Ovary (tissue), 3 donors: Measurements from ENCODE around the gene SPARCL1.

Source experiments
- EP300 ChIP-seq: sonication (generic); formaldehyde crosslinking; IDR thresholded peaks from one replicate; pipeline ENCODE4 v1.6.1; 2017; ENCODE audit warnings: antibody characterized with exemption
- TF ChIP-seq, protein P1 (sequence below), 3 donors: fragments of 450-650 bp in 2 of 3; fragments of 200-600 bp in 1 of 3; IDR thresholded peaks; one replicate each; pipeline versions ENCODE4 v1.5.1 to v1.8.0; 2016 to 2022; ENCODE audit warnings: antibody characterized with exemption in 3 of 3, mild to moderate bottlenecking in 1 of 3
- donor health status: DM: no; HTN: no; CAD: no.

DNA sequence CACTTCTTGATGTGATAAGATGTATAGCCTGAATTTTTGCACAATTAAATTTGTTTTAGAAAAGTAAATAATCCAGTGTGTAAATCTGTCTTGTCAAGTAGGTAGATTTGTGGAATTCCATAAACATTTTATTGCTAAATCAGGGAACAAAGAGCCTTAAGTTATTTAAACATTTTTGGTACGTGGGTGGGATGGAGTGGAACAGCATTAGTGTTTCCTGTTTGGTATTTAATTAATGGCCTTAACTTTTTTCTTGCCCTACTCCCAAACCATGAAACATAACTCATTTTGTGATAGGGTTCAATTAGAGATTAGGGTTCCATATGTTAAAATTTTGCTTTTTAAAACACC, 101.7 kb downstream of the SPARCL1 start:
- TF ChIP-seq, protein P1, sequence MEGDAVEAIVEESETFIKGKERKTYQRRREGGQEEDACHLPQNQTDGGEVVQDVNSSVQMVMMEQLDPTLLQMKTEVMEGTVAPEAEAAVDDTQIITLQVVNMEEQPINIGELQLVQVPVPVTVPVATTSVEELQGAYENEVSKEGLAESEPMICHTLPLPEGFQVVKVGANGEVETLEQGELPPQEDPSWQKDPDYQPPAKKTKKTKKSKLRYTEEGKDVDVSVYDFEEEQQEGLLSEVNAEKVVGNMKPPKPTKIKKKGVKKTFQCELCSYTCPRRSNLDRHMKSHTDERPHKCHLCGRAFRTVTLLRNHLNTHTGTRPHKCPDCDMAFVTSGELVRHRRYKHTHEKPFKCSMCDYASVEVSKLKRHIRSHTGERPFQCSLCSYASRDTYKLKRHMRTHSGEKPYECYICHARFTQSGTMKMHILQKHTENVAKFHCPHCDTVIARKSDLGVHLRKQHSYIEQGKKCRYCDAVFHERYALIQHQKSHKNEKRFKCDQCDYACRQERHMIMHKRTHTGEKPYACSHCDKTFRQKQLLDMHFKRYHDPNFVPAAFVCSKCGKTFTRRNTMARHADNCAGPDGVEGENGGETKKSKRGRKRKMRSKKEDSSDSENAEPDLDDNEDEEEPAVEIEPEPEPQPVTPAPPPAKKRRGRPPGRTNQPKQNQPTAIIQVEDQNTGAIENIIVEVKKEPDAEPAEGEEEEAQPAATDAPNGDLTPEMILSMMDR (IDR thresholded peaks at IDR 0.05): no peak
- TF ChIP-seq EP300: no peak
